OCI-LY3 (cell line): ENCODE measurements around the gene WIZ.
A peak's percentile ranks its signal among the peaks of the same experiment; 100 is the strongest.

Experiments
- H2AFZ ChIP-seq: fragments of 200-600, 300-600 bp; shearing (Covaris generic); 2 replicates; pipeline ENCODE4 v1.6.0; 2014; ENCODE audit warnings: antibody characterized with exemption, low read depth, low read length
- H3K27ac ChIP-seq: fragments of 200-600, 300-600 bp; sonication (generic); 2 replicates; pipeline ENCODE4 v1.5.1; 2014; ENCODE audit warnings: mild to moderate bottlenecking, low read length, moderate library complexity, mixed read lengths
- H3K27me3 ChIP-seq: fragments of 200-600, 300-600 bp; sonication (generic); 2 replicates; pipeline ENCODE4 v1.6.1; 2014; ENCODE audit warnings: low read depth, low read length, mixed read lengths
- H3K36me3 ChIP-seq: fragments of 200-600, 300-600 bp; sonication (generic); replicated peaks from 2 replicates; pipeline ENCODE3; 2014; ENCODE audit warnings: low read depth, low read length, mixed read lengths
- H3K4me1 ChIP-seq: fragments of 300-600, 200-600 bp; sonication (generic); 2 replicates; pipeline ENCODE4 v1.6.1; 2014; ENCODE audit warnings: low read length, mixed read lengths
- H3K4me2 ChIP-seq: fragments of 200-600, 300-600 bp; sonication (generic); 2 replicates; pipeline ENCODE4 v1.6.1; 2014; ENCODE audit warnings: low read length, mixed read lengths
- H3K4me3 ChIP-seq: fragments of 300-600, 200-600 bp; sonication (generic); 2 replicates; pipeline ENCODE4 v1.5.1; 2014; ENCODE audit warnings: antibody characterized with exemption, mild to moderate bottlenecking, low read length, moderate library complexity
- H3K79me2 ChIP-seq: fragments of 300-600, 200-600 bp; shearing (Covaris generic); 2 replicates; pipeline ENCODE4 v1.6.1; 2014; ENCODE audit warnings: mild to moderate bottlenecking, low read length, mixed read lengths
- H3K9ac ChIP-seq: fragments of 300-600, 200-600 bp; shearing (Covaris generic); 2 replicates; pipeline ENCODE4 v1.6.0; 2014; ENCODE audit warnings: mild to moderate bottlenecking, low read length, moderate library complexity
- H3K9me3 ChIP-seq: fragments of 200-600, 300-600 bp; shearing (Covaris generic); 2 replicates; pipeline ENCODE4 v1.6.1; 2014; ENCODE audit warnings: low read length, mixed read lengths; ENCODE audit not compliant: insufficient read depth
- H4K20me1 ChIP-seq: fragments of 200-600, 300-600 bp; sonication (generic); 2 replicates; pipeline ENCODE4 v1.6.1; 2016; ENCODE audit warnings: low read length, mixed read lengths; ENCODE audit not compliant: insufficient read depth
- CTCF ChIP-seq: fragments of 200-600, 300-600 bp; sonication (generic); IDR thresholded peaks from 2 replicates; pipeline ENCODE4 v1.5.1; 2014; ENCODE audit warnings: antibody characterized with exemption, low read length, low read depth
- EZH2phosphoT487 ChIP-seq: fragments of 200-600 bp; shearing (Covaris generic); IDR thresholded peaks from 2 replicates; pipeline ENCODE4 v1.6.1; 2018; ENCODE audit warnings: antibody characterized with exemption, mixed run types, low read depth

The WIZ gene

GRCh38 chr19:15378534-15379082, 71.1 kb downstream of the WIZ start:
- no peak overlapping the region; the same call in 1 of the 2 replicates for H2AFZ ChIP-seq
- peak overlapping the region; percentile 83 for H3K27ac ChIP-seq
- H3K9ac ChIP-seq, result peak overlapping the region; percentile 97
- H3K4me1 ChIP-seq, result peaks cover 21% of the 10 kb centered on the region
- peaks cover 35% of the 10 kb centered on the region for H4K20me1 ChIP-seq
- peak overlapping the region; percentile 92 for H3K4me3 ChIP-seq
- TF ChIP-seq EZH2phosphoT487 (no peak), CTCF (no peak)
- peaks cover 22% of the 10 kb centered on the region for H3K36me3 ChIP-seq
- H3K4me2 ChIP-seq, result peak overlapping the region; percentile 90
- no peaks in the 10 kb centered on the region for H3K9me3 ChIP-seq
- no peaks in the 10 kb centered on the region for H3K27me3 ChIP-seq
- H3K79me2 ChIP-seq, result peaks cover 65% of the 10 kb centered on the region

GRCh38 chr19:15374796-15375440, 74.8 kb downstream of the WIZ start:
- Histone ChIP-seq H4K20me1 (peaks cover 47% of the 10 kb centered on the region), H3K27me3 (no peaks in the 10 kb centered on the region), H3K9ac (no peak overlapping the region), H2AFZ (no peak overlapping the region), H3K4me2 (no peak overlapping the region), H3K79me2 (peaks cover 84% of the 10 kb centered on the region), H3K9me3 (no peaks in the 10 kb centered on the region), H3K4me1 (peaks cover 12% of the 10 kb centered on the region), H3K36me3 (peaks cover 47% of the 10 kb centered on the region), H3K27ac (no peak overlapping the region), H3K4me3 (no peak overlapping the region)
- no peak for TF ChIP-seq CTCF
- no peak for TF ChIP-seq EZH2phosphoT487

- Histone ChIP-seq H3K79me2 (peaks cover 81% of the 10 kb centered on the region), H3K9me3 (no peaks in the 10 kb centered on the region), H3K36me3 (peaks cover 55% of the 10 kb centered on the region), H3K4me3 (no peak overlapping the region), H3K9ac (no peak overlapping the region), H3K27ac (no peak overlapping the region), H3K4me1 (peaks cover 12% of the 10 kb centered on the region), H3K27me3 (no peaks in the 10 kb centered on the region), H2AFZ (no peak overlapping the region), H4K20me1 (peaks cover 47% of the 10 kb centered on the region), H3K4me2 (no peak overlapping the region)
- TF ChIP-seq EZH2phosphoT487, result no peak
- TF ChIP-seq CTCF, result no peak
Measured at GRCh38 chr19:15374105-15374651, 75.6 kb downstream of the WIZ start.

GRCh38 chr19:15373644-15374043, 76.1 kb downstream of the WIZ start:
- peaks cover 75% of the 10 kb centered on the region for H3K79me2 ChIP-seq
- H2AFZ ChIP-seq, result no peak overlapping the region
- H3K27ac ChIP-seq, result no peak overlapping the region
- H3K4me3 ChIP-seq, result no peak overlapping the region
- peaks cover 12% of the 10 kb centered on the region for H3K4me1 ChIP-seq
- H3K4me2 ChIP-seq, result no peak overlapping the region
- TF ChIP-seq EZH2phosphoT487, result no peak
- H4K20me1 ChIP-seq, result peaks cover 47% of the 10 kb centered on the region
- H3K36me3 ChIP-seq, result peaks cover 60% of the 10 kb centered on the region
- no peaks in the 10 kb centered on the region for H3K27me3 ChIP-seq
- H3K9ac ChIP-seq, result no peak overlapping the region
- H3K9me3 ChIP-seq, result no peaks in the 10 kb centered on the region
